Motor neuron (in vitro differentiated cells): ENCODE results near the gene CDH4. TPM values are rescaled to one million over a fixed set of nuclear protein-coding genes. Genes with fewer than 3 reads are reported as not detected.
"Not testable (repeated sequence)": the region's sequence is repeated elsewhere in the genome, so short reads cannot be mapped to it uniquely, and the experiment has no call there.

Source experiments
- ATAC-seq, 8 experiments: fragments of 200-7000 bp; cut with Tn5 transposase; replicated peaks in 6 of 8; 2 replicates each; pipeline ENCODE4 v1.8.0; 2021; ENCODE audit warnings: mild to moderate bottlenecking in 8 of 8, moderate library complexity in 8 of 8
- H3K27ac ChIP-seq, 2 donors: fragments of 250-450 bp; sonication (Bioruptor Pico); 2 replicates each; pipeline ENCODE4 v1.9.0; 2021; ENCODE audit warnings: antibody characterized with exemption in 2 of 2, mild to moderate bottlenecking in 2 of 2, moderate library complexity in 1 of 2
- H3K4me1 ChIP-seq, 2 donors: fragments of 250-450 bp; sonication (Bioruptor Pico); replicated peaks in 1 of 2; 2 replicates each; pipeline ENCODE4 v1.6.1; 2021; ENCODE audit warnings: antibody characterized with exemption in 2 of 2, mild to moderate bottlenecking in 2 of 2, moderate library complexity in 1 of 2
- H3K4me3 ChIP-seq, 5 donors: fragments of 250-450 bp; sonication (Bioruptor Pico); 2 replicates each; pipeline ENCODE4 v1.9.0; 2021; ENCODE audit warnings: antibody characterized with exemption in 5 of 5, mild to moderate bottlenecking in 5 of 5, moderate library complexity in 4 of 5
- WGBS, 10 experiments: fragments of 450-650 bp; shearing (Covaris generic); methylation state at CpG; one replicate each; pipeline ENCODE4 v1.0.0; 2022; 5-methylcytosine and 5-hydroxymethylcytosine counted together
- in situ Hi-C, 9 experiments: fragments of 400-800 bp; cut with MboI; loops; one replicate each; pipeline ENCODE4 v1.15.0; 2021; ENCODE audit warnings: low sequenced_read_pairs in 9 of 9, low pct_unique_long_range_greater_than_20kb in 2 of 9; ENCODE audit not compliant: unreplicated experiment in 9 of 9
- total RNA-seq, 8 experiments: library from RNA; unstranded; fragments of 300-600 nt; gene quantifications; 2 replicates each; pipeline versions ENCODE4 v1.2.3 to v1.2.4, GENCODE V29; 2022

CDH4 gene
- total RNA-seq, 8 experiments from 2014 or later = 2.4 to 41.6 (median 12.9) TPM

DNA sequence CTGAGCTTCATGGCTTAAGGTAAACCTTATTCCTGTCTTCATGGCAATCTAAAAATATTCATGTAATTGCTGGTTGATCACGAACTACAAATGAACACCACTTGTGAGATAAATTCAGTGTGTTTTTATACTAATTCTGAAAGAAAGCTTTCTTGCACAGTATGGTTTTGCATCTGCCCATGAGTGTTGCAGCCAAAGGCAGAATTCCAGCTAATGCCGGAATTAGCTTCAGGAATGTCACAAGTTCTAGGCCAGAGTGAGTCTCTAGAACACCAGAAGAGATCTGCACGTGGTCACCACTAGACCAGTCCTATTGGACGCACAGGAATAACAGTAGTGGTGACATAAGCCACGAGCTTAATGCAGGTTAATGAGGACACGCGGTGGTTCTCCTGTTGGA lies 223.7 kb downstream of the CDH4 start:
- in situ Hi-C loops = no loop called here
- H3K4me1 ChIP-seq = no peaks in the 10 kb centered on the region
- 0 to 100% (median 88%) methylated on average over 1 to 7 of the region's 7 CpGs; no CpG with 5 or more reads in 2 of the 10 experiments for WGBS, 10 experiments
- no peak for ATAC-seq
- no peak overlapping the region for H3K27ac ChIP-seq
- no peak overlapping the region for H3K4me3 ChIP-seq

DNA sequence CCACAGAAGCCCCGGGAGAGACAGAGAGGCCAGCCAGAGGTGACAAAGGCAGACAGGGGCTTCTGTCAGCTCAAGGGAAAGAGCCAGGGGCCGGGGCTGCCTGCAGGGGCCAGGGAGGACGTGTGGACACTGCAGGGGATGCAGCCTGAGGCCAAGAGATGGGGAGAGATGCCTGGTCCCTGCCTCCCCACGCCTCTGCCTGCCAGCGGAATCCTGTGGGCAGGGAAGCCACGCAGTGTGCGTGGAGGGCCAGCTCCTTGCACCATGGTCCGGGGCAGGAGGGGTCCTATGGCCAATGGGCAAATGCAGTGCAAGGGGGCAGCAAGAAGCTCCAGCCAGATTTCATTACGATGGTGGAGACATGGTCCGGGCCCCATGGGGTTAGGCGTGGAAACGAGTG lies 224.9 kb downstream of the CDH4 start:
- Histone ChIP-seq H3K27ac (no peak overlapping the region), H3K4me1 (no peaks in the 10 kb centered on the region), H3K4me3 (no peak overlapping the region)
- 0 to 100% (median 94%) methylated on average over 1 to 5 of the region's 12 CpGs; no CpG with 5 or more reads in 3 of the 10 experiments for WGBS, 10 experiments
- no peak for ATAC-seq
- in situ Hi-C loops = no loop called here

DNA sequence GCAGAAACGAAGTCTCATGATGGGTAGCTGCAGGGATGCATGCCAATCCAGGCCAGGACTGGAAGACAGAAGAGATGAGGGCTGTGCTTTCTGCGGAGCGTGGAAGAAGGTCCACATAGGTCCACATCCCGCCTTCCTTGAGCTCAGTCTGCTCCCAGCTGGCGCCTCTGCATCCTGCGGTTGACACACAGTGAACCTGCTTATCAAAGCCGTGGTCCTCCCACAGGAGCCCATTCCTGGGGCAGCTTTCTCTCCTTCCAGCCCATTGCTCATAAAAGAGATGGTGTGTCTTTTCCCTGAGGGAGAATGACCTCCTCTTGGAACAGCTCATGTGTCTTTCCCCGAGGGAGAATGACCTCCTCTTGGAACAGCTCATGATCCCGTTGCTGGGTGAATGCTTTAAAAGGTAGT lies 225.4 kb downstream of the CDH4 start:
- peak in 3 of 8 experiments; percentile 27 to 58 (median 47) for ATAC-seq
- Histone ChIP-seq H3K4me3 (no peak overlapping the region), H3K4me1 (no peaks in the 10 kb centered on the region), H3K27ac (no peak overlapping the region)
- in situ Hi-C loops = no loop called here
- WGBS, 10 experiments = 0 to 100% (median 77%) methylated on average over 1 to 4 of the region's 9 CpGs; no CpG with 5 or more reads in 2 of the 10 experiments

DNA sequence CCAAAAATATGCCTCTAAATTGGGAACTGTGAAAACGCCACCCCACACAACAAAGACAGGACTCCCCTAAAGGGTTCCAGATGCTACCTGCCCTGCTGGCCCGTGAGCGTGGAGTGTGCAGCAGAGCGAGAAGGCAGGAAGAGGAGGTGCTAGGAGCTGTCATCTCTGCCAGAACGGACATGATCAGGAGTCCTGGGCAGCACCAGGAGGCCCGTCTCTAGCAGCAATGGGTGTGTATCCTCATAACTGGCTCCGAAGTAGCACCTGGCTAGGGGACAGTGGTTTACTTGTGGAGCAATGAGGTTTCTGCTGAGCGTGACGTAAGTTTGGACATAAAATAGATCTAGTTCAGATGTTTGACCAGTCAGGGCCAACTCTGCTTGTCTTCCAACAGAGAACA lies 226.0 kb downstream of the CDH4 start:
- in situ Hi-C loops = no loop called here
- 10 to 93% (median 77%) methylated on average over 1 to 3 of the region's 9 CpGs; no CpG with 5 or more reads in 6 of the 10 experiments for whole genome bisulfite sequencing, 10 experiments

GRCh38 chr20:61478611-61479305 lies 226.7 kb downstream of the CDH4 start:
- in situ Hi-C loops = no loop called here
- 25 to 98% (median 94%) methylated on average over 3 to 13 of the region's 13 CpGs for WGBS, 10 experiments
- Histone ChIP-seq H3K27ac (no peak overlapping the region), H3K4me1 (no peaks in the 10 kb centered on the region), H3K4me3 (no peak overlapping the region)
- ATAC-seq = no peak

More for the DNA sequence above, 226.0 kb downstream of the CDH4 start:
- H3K4me3 ChIP-seq = no peak overlapping the region
- H3K4me1 ChIP-seq = no peaks in the 10 kb centered on the region
- peak in 2 of 8 experiments; percentile 15 to 23 for ATAC-seq
- H3K27ac ChIP-seq = no peak overlapping the region

DNA sequence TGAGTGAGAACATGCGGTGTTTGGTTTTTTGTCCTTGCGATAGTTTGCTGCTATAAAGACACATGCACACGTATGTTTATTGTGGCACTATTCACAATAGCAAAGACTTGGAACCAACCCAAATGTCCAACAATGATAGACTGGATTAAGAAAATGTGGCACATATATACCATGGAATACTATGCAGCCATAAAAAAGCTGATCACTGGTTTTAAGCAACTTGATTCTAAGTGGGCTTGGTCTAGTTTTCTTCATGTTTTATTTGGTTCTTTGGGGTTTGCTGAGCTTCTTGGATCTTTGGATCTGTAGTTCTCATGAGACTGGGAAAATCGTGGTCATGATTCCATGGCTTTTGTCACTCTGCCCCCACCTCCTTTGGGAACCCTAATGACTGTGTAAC lies 227.4 kb downstream of the CDH4 start:
- WGBS, 10 experiments = 30 to 100% (median 88%) methylated on average over 1 to 3 of the region's 4 CpGs; no CpG with 5 or more reads in 2 of the 10 experiments
- in situ Hi-C loops, H3K4me3 ChIP-seq, H3K4me1 ChIP-seq, H3K27ac ChIP-seq, ATAC-seq: not testable (repeated sequence)

- in situ Hi-C loops = no loop called here
- 0 to 100% (median 39%) methylated on average over 1 to 2 of the region's 16 CpGs; no CpG with 5 or more reads in 6 of the 10 experiments for WGBS, 10 experiments
- no peak for ATAC-seq
- Histone ChIP-seq H3K4me1 (no peaks in the 10 kb centered on the region), H3K4me3 (no peak overlapping the region), H3K27ac (no peak overlapping the region)
Observed at GRCh38 chr20:61480158-61480825, 228.2 kb downstream of the CDH4 start.

DNA sequence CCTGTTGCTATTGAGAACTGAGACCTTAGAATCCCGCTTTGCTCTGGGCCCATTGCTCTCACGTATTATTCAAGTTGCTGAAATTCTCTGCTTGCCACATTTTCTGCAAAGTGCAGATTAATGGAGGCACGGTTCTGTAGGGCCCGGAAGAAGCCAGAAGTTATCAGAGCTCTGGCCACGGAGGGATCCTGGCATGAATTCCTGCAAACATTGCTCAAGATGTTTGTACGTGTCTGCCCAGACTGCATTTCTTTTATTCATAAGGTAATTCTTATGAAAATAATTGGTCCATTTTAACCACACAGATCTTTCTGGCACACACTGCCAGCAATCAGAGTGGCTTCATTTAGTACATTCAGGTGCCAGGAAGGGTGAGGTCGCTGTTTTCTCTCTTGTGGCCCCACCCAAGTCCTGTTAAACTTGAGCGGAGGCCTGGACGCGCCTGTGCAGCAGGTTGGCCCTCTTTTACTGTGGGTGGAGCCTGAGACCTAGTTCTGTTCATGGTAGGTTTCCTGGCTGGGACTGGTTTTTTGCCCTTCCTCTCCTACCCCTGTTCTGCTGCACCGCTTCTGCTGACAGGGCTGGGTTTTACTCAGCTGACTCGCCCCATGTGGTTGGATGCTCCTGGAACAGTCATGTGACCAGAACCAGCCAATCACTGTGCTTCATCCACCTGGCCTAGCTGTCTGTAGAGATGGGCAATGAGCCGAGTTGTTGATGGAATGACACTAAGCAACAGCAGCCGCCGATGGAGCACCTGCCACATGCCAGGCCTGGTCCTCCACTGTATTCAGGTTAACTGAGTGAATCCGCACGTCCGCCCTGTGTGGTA lies 230.2 kb downstream of the CDH4 start:
- in situ Hi-C loops = no loop called here
- Histone ChIP-seq H3K4me1 (peaks cover 5 to 6% of the 10 kb centered on the region in 2 donors), H3K4me3 (no peak overlapping the region), H3K27ac (no peak overlapping the region)
- peak in 1 of 8 experiments; percentile 27 for ATAC-seq
- WGBS, 10 experiments = 6 to 100% (median 91%) methylated on average over 1 to 13 of the region's 18 CpGs; no CpG with 5 or more reads in 2 of the 10 experiments

- in situ Hi-C loops = no loop called here
- Histone ChIP-seq H3K4me3 (no peak overlapping the region), H3K4me1 (peaks cover 11 to 13% of the 10 kb centered on the region in 2 donors), H3K27ac (no peak overlapping the region)
- no peak for ATAC-seq
- 40 to 100% (median 80%) methylated on average over 1 to 2 of the region's 3 CpGs; no CpG with 5 or more reads in 3 of the 10 experiments for WGBS, 10 experiments
Observed at GRCh38 chr20:61482901-61483300, 230.8 kb downstream of the CDH4 start.

DNA sequence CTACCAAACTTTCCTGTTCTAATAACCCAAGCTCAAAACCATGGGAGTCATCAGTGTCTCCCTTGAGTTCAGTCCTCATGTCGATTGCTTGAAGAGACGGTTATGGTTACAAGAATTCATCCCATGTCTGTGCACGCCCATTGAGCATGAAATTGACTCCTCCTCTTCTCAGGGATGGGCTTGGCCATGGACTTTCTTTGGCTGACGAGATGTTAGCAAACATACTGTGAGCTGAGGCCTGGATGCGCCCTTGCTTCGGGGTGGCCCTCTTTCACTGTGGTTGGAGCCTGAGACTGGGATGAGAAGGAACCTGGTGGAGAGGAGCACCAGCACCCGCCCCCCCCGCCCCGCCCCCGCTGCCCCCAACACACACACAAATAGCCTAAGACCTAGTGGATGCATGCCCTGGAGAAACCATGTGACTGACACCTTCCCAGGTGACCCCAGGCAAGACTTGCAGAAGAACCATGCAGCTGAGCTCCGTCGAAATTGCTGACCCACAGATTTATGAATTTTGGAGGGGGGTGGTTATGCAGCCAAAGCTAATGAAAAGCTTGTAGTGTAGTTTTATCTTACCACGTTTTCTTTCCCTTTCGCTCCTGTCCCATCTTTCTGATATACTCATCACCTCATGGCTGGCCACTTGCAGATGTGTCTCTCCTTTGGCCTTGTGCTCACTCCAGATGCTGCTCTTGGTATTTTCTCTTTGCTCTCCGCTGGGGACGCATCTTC lies 231.4 kb downstream of the CDH4 start:
- H3K4me1 ChIP-seq = peaks cover 17% of the 10 kb centered on the region in 2 donors
- in situ Hi-C loops = no loop called here
- WGBS, 10 experiments = 20 to 100% (median 93%) methylated on average over 2 to 8 of the region's 16 CpGs; no CpG with 5 or more reads in 2 of the 10 experiments
- H3K4me3 ChIP-seq = no peak overlapping the region
- H3K27ac ChIP-seq = no peak overlapping the region
- ATAC-seq = no peak

DNA sequence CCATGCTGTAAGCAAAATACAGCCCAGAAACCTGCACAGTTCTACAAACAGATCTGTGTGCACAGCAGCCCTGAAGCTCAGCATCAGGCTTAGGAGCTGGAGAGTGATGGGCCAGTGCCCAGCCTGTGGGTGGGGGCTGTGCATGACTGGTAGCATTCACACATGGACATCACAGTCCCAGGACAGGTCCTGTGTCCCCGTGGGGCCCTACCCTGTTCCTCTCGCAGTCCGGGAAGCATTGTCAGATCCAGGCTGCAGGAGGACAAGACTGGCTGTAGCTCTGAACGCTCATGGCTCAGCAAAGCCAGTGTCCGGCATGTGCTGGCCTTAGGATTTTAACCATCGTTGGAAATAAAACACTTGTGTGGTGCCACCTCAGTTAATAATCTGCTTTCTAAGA lies 234.1 kb downstream of the CDH4 start:
- 90 to 100% methylated on average over 1 to 3 of the region's 6 CpGs; no CpG with 5 or more reads in 8 of the 10 experiments for WGBS, 10 experiments
- in situ Hi-C loops = no loop called here
- no peak overlapping the region for H3K4me3 ChIP-seq
- ATAC-seq = no peak
- no peak overlapping the region for H3K27ac ChIP-seq
- peaks cover 17 to 27% of the 10 kb centered on the region in 2 donors for H3K4me1 ChIP-seq

- H3K4me1 ChIP-seq = peaks cover 17 to 27% of the 10 kb centered on the region in 2 donors
- no peak overlapping the region for H3K27ac ChIP-seq
- in situ Hi-C loops = no loop called here
- 0 to 81% (median 53%) methylated on average over 1 to 5 of the region's 6 CpGs; no CpG with 5 or more reads in 1 of the 10 experiments for WGBS, 10 experiments
- no peak overlapping the region for H3K4me3 ChIP-seq
- ATAC-seq = no peak
Observed at GRCh38 chr20:61487346-61487996, 235.4 kb downstream of the CDH4 start.
